ENCODE results near the gene VPS26C.
"Not testable (repeated sequence)": the region's sequence is repeated elsewhere in the genome, so short reads cannot be mapped to it uniquely, and the experiment has no call there.

VPS26C gene

GRCh38 chr21:37230632-37231248 lies 36.4 kb downstream of the VPS26C start:
- no peak for DNase-seq (ENCODE audit: low spot score)

- no peak for DNase-seq (ENCODE audit: low spot score)
Measured at GRCh38 chr21:37228003-37228400, 39.1 kb downstream of the VPS26C start.

- DNase-seq (ENCODE audit: low spot score): no peak
Measured at GRCh38 chr21:37227071-37228002, 39.8 kb downstream of the VPS26C start.

- DNase-seq (ENCODE audit: low spot score): no peak
Measured at GRCh38 chr21:37226041-37226920, 40.9 kb downstream of the VPS26C start.

- no peak for DNase-seq (ENCODE audit: low spot score)
Measured at GRCh38 chr21:37224861-37225839, 42.0 kb downstream of the VPS26C start.

- no peak for DNase-seq (ENCODE audit: low spot score)
Measured at GRCh38 chr21:37223804-37224345, 43.3 kb downstream of the VPS26C start.

- DNase-seq (ENCODE audit: low spot score): not testable (repeated sequence)
Measured at GRCh38 chr21:37222248-37222647, 44.9 kb downstream of the VPS26C start.

GRCh38 chr21:37220981-37221664 lies 46.0 kb downstream of the VPS26C start:
- DNase-seq (ENCODE audit: low spot score): peak; percentile 84

GRCh38 chr21:37220433-37220980 lies 46.6 kb downstream of the VPS26C start:
- peak; percentile 37 for DNase-seq (ENCODE audit: low spot score)

- DNase-seq (ENCODE audit: low spot score): no peak
Measured at GRCh38 chr21:37219761-37220432, 47.2 kb downstream of the VPS26C start.

GRCh38 chr21:37214952-37215351 lies 52.2 kb downstream of the VPS26C start:
- no peak for DNase-seq (ENCODE audit: low spot score)

- no peak for DNase-seq (ENCODE audit: low spot score)
Measured at GRCh38 chr21:37210799-37211198, 56.3 kb downstream of the VPS26C start.

GRCh38 chr21:37210130-37210529 lies 57.0 kb downstream of the VPS26C start:
- no peak for DNase-seq (ENCODE audit: low spot score)

GRCh38 chr21:37208741-37209225 lies 58.4 kb downstream of the VPS26C start:
- no peak for DNase-seq (ENCODE audit: low spot score)

- no peak for DNase-seq (ENCODE audit: low spot score)
Measured at GRCh38 chr21:37208056-37208721, 58.9 kb downstream of the VPS26C start.

- DNase-seq (ENCODE audit: low spot score): no peak
Measured at GRCh38 chr21:37207441-37208009, 59.6 kb downstream of the VPS26C start.

- DNase-seq (ENCODE audit: low spot score): no peak
Measured at GRCh38 chr21:37206496-37206895, 60.6 kb downstream of the VPS26C start.

- DNase-seq (ENCODE audit: low spot score): no peak
Measured at GRCh38 chr21:37204580-37204979, 62.6 kb downstream of the VPS26C start.

Data from HuH-7.5 (cell line).